ENCODE results near the gene FAM111B. TPM values are rescaled to one million over a fixed set of nuclear protein-coding genes. Genes with fewer than 3 reads are reported as not detected.

The FAM111B gene
- total RNA-seq, 4 donors from 2014 or later, result 2.9 to 14.9 (median 8.0) TPM

GRCh38 chr11:59158206-59159068 is 51.4 kb downstream of the FAM111B start:
- TF ChIP-seq POLR2A (IDR thresholded peaks at IDR 0.05) (no peak), CTCF (IDR thresholded peaks at IDR 0.05) (peak; percentile 71 to 84 (median 78))
- peaks cover 0 to 16% (median 0%) of the 10 kb centered on the region in 4 donors for H3K27me3 ChIP-seq
- H3K27ac ChIP-seq, result no peak overlapping the region
- no peak overlapping the region for H3K4me3 ChIP-seq
- no peaks in the 10 kb centered on the region for H3K9me3 ChIP-seq
- DNase-seq, result no peak
- intact Hi-C loops (cut with DNase I), result loop anchor here (10.0 kb wide), 1 partner anchor 46 kb away; no protein-coding TSS in a partner anchor
- 39 to 41% methylated on average over 8 of the region's 8 CpGs for WGBS, 2 donors
- H3K4me1 ChIP-seq, result peaks cover 0 to 5% (median 0%) of the 10 kb centered on the region in 3 donors
- H3K36me3 ChIP-seq, result no peaks in the 10 kb centered on the region

GRCh38 chr11:59164028-59164427 is 57.0 kb downstream of the FAM111B start:
- H3K4me3 ChIP-seq, result no peak overlapping the region
- TF ChIP-seq CTCF (IDR thresholded peaks at IDR 0.05), result no peak
- TF ChIP-seq POLR2A (IDR thresholded peaks at IDR 0.05), result no peak
- no peaks in the 10 kb centered on the region for H3K36me3 ChIP-seq
- no peaks in the 10 kb centered on the region for H3K9me3 ChIP-seq
- no peak for DNase-seq
- H3K27me3 ChIP-seq, result peaks cover 0 to 26% (median 0%) of the 10 kb centered on the region in 4 donors
- intact Hi-C loops (cut with DNase I), result no loop called here
- no peaks in the 10 kb centered on the region for H3K4me1 ChIP-seq
- no peak overlapping the region for H3K27ac ChIP-seq
- 49 to 72% methylated on average over 3 of the region's 3 CpGs for WGBS, 2 donors

- WGBS, 2 donors, result 0 to 1% methylated on average over 24 to 46 of the region's 64 CpGs
- intact Hi-C loops (cut with DNase I), result loop anchor here (5.0 kb wide), 1 partner anchor 36 kb away; no protein-coding TSS in a partner anchor
- DNase-seq, result peak; percentile 67
- Histone ChIP-seq H3K27ac (peak within 1 kb of the TSS; percentile 49 to 89 (median 79)), H3K27me3 (peaks cover 0 to 13% (median 0%) of the 10 kb centered on the region in 4 donors), H3K36me3 (no peaks in the 10 kb centered on the region), H3K9me3 (no peaks in the 10 kb centered on the region), H3K4me1 (peaks cover 19 to 43% (median 26%) of the 10 kb centered on the region in 3 donors), H3K4me3 (peak within 1 kb of the TSS; percentile 56 to 90 (median 68))
- TF ChIP-seq CTCF (IDR thresholded peaks at IDR 0.05), result peak; percentile 75 to 98 (median 95)
- peak in 2 of 4 donors; percentile 5 to 9 for TF ChIP-seq POLR2A (IDR thresholded peaks at IDR 0.05)
Measured at GRCh38 chr11:59171508-59172322, 64.7 kb downstream of the FAM111B start, which contains the start of gene DTX4. Gene DTX4 (plus strand): TSS chr11:59172132. CDS start chr11:59172596, 464 bp downstream.

- H3K9me3 ChIP-seq, result no peaks in the 10 kb centered on the region
- 0% methylated on average over 20 to 22 of the region's 70 CpGs for WGBS, 2 donors
- intact Hi-C loops (cut with DNase I), result loop anchor here (5.0 kb wide), 1 partner anchor 35 kb away; no protein-coding TSS in a partner anchor
- H3K4me1 ChIP-seq, result peaks cover 19 to 43% (median 26%) of the 10 kb centered on the region in 3 donors
- TF ChIP-seq POLR2A (IDR thresholded peaks at IDR 0.05) (peak in 1 of 4 donors; percentile 4), CTCF (IDR thresholded peaks at IDR 0.05) (no peak)
- H3K4me3 ChIP-seq, result peak overlapping the region; percentile 56 to 90 (median 68)
- peaks cover 0 to 12% (median 0%) of the 10 kb centered on the region in 4 donors for H3K27me3 ChIP-seq
- DNase-seq, result no peak
- H3K27ac ChIP-seq, result peak overlapping the region; percentile 49 to 89 (median 78)
- no peaks in the 10 kb centered on the region for H3K36me3 ChIP-seq
Measured at GRCh38 chr11:59172345-59173079, 65.5 kb downstream of the FAM111B start.
